GM12891 (cell line): ENCODE results near the gene DLX2.
"Not testable (repeated sequence)": the region's sequence is repeated elsewhere in the genome, so short reads cannot be mapped to it uniquely, and the experiment has no call there.

ENCODE experiments used
- DNase-seq: peaks from one replicate; pipeline ENCODE4 v3.0.0; 2011; ENCODE audit warnings: low spot score; ENCODE audit not compliant: insufficient read length
- FAIRE-seq: peaks from 2 replicates; lab custom pipeline; 2011; peaks lifted over from hg19 to GRCh38; lab: Jason Lieb, UNC
- PAX5 ChIP-seq: IDR thresholded peaks from 2 replicates; pipeline ENCODE4 v1.6.1; 2011; ENCODE audit warnings: low read length, moderate library complexity, mild to moderate bottlenecking; ENCODE audit not compliant: insufficient read depth, severe bottlenecking
- POLR2A ChIP-seq: IDR thresholded peaks from 2 replicates; pipeline ENCODE4 v1.6.1; 2011; ENCODE audit warnings: low read depth, low read length, control low read depth
- POLR2AphosphoS5 ChIP-seq: IDR thresholded peaks from 2 replicates; pipeline ENCODE4 v1.6.1; 2011; ENCODE audit warnings: low read depth, low read length, control low read depth
- POU2F2 ChIP-seq: IDR thresholded peaks from 2 replicates; pipeline ENCODE4 v1.6.1; 2011; ENCODE audit warnings: low read depth, mild to moderate bottlenecking, control low read depth, low read length, moderate library complexity
- SPI1 ChIP-seq: IDR thresholded peaks from 2 replicates; pipeline ENCODE4 v1.6.1; 2011; ENCODE audit warnings: low read depth, low read length, control low read depth
- TAF1 ChIP-seq: IDR thresholded peaks from 2 replicates; pipeline ENCODE4 v1.6.1; 2011; ENCODE audit warnings: low read depth, low read length, control low read depth

The DLX2 gene

GRCh38 chr2:172070936-172071335 lies 31.8 kb downstream of the DLX2 start:
- FAIRE-seq (no peak), DNase-seq (no peak)

GRCh38 chr2:172067905-172068304 lies 34.8 kb downstream of the DLX2 start:
- FAIRE-seq, DNase-seq: not testable (repeated sequence)

More at GRCh38 chr2:172070936-172071335, 31.8 kb downstream of the DLX2 start:
- TF ChIP-seq POLR2AphosphoS5, result no peak

GRCh38 chr2:172066394-172066886 lies 36.3 kb downstream of the DLX2 start:
- no peak for FAIRE-seq
- TF ChIP-seq POLR2A, result no peak
- TF ChIP-seq POU2F2, result no peak
- no peak for TF ChIP-seq PAX5
- no peak for TF ChIP-seq POLR2AphosphoS5
- TF ChIP-seq SPI1, result no peak
- TF ChIP-seq TAF1, result no peak
- DNase-seq, result no peak

- no peak for FAIRE-seq
- DNase-seq, result no peak
These were observed 37.6 kb downstream of the DLX2 start for GRCh38 chr2:172065111-172065510.

GRCh38 chr2:172063446-172063845 lies 39.3 kb downstream of the DLX2 start:
- no peak for FAIRE-seq
- DNase-seq, result no peak
- TF ChIP-seq SPI1, result no peak

More at GRCh38 chr2:172065111-172065510, 37.6 kb downstream of the DLX2 start:
- no peak for TF ChIP-seq SPI1
- no peak for TF ChIP-seq POLR2AphosphoS5
- TF ChIP-seq TAF1, result no peak
- TF ChIP-seq POLR2A, result no peak
- no peak for TF ChIP-seq PAX5
- no peak for TF ChIP-seq POU2F2

- FAIRE-seq (no peak), DNase-seq (no peak)
- TF ChIP-seq POLR2A (no peak), PAX5 (no peak), SPI1 (no peak), TAF1 (no peak), POLR2AphosphoS5 (no peak), POU2F2 (no peak)
These were observed 40.2 kb downstream of the DLX2 start for GRCh38 chr2:172062402-172063004.

- not testable (repeated sequence) for DNase-seq, FAIRE-seq
These were observed 42.6 kb downstream of the DLX2 start for GRCh38 chr2:172060118-172060517.

- no peak for FAIRE-seq
- no peak for TF ChIP-seq POU2F2
- TF ChIP-seq SPI1, result no peak
- TF ChIP-seq POLR2AphosphoS5, result no peak
- TF ChIP-seq TAF1, result no peak
- no peak for TF ChIP-seq PAX5
- TF ChIP-seq POLR2A, result no peak
- DNase-seq, result no peak
These were observed 44.0 kb downstream of the DLX2 start for GRCh38 chr2:172058660-172059059.

GRCh38 chr2:172056293-172056692 lies 46.4 kb downstream of the DLX2 start:
- FAIRE-seq (no peak), DNase-seq (no peak)
- no peak for TF ChIP-seq SPI1
- TF ChIP-seq PAX5, result no peak
- no peak for TF ChIP-seq POU2F2

GRCh38 chr2:172053486-172053885 lies 49.2 kb downstream of the DLX2 start:
- no peak for FAIRE-seq
- no peak for TF ChIP-seq SPI1
- no peak for TF ChIP-seq POLR2A
- TF ChIP-seq POU2F2, result no peak
- no peak for TF ChIP-seq POLR2AphosphoS5
- TF ChIP-seq TAF1, result no peak
- DNase-seq, result no peak
